GM19193 (cell line): ENCODE results near the gene FBH1.

ENCODE experiments used
- POLR2A ChIP-seq: IDR thresholded peaks from 4 replicates; pipeline ENCODE4 v1.6.1; 2011; ENCODE audit not compliant: insufficient read depth, insufficient read length; ENCODE audit errors: extremely low read depth

The FBH1 gene

DNA sequence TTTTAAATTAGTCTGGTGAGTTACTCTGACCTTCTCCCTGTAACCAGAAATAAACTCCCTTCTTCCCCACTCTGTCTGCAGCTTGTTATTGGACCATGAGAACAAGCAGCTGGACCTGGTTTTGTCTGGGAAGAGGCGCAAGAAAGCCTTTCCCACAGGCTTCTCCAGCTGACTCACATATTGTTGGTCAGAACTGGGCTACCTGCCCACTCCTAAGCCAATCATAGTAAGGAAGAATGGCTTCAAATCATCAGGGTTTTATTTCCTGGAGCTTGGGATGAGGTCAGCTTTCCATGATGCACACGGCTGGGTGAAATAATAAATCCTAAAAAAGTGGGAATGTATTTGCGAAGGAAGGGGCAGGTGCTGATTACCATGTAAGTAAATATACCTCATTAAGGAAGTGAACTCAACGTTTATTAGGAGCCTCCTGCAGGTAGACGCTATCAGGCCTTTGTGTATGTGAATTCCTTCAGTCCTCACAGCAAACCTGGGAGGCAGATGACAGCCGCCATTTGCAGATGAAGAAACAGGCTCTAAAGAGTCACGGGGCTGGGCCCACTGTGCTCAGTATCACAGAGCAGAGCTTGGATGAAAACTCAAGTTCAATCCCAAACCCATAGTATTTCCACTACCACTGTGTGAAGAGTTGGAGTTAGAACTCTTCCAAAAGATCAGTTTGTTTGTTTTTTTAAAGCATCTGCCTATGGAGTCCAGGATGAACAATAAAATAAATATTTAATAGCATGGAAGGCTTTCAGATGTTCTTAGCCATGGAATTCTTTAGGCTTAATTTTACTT is 54.5 kb downstream of the FBH1 start:
- TF ChIP-seq POLR2A = no peak

GRCh38 chr10:5945190-5945509 is 55.1 kb downstream of the FBH1 start:
- no peak for TF ChIP-seq POLR2A

GRCh38 chr10:5945561-5946418 is 55.7 kb downstream of the FBH1 start:
- no peak for TF ChIP-seq POLR2A

DNA sequence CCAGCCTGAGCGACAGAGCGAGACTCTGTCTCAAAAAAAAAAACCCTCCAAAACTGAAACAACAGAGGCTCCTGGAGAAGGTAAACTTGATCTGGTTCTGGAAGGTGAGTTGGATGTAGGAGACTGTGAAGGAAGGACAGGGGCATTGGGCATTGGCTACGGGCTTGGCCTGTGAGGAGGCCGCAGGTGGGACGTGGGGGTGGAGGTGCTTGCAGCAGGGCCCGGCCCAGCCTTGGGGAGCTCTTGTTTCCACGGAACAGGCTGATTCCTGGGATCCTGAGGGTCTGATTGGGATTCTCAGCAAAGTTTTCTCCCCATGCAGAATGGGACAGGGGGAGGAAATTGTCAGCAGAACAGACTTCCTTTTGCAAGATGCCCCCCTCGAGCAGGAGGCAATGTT is 56.7 kb downstream of the FBH1 start:
- no peak for TF ChIP-seq POLR2A

- TF ChIP-seq POLR2A = no peak
These were observed 57.6 kb downstream of the FBH1 start for GRCh38 chr10:5947471-5948207.

DNA sequence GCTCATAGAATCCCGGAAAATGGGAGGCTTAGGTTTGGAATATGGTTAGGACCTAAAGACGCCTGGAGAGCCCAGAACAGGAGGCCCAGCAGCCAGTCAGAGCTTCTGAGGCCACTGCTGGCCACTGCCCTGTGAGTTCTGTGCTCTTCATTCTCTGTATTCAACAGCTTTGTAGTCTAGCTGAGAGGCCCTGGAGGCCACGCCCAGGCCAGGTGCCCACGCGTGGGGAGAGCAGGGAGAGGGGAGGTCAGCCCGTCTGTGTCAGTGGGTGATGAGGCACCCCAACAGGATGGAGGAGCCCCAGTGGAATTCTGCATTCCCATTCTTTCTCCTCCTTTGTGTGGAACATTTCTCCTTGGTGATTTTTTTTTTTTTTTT is 58.2 kb downstream of the FBH1 start:
- TF ChIP-seq POLR2A = no peak

DNA sequence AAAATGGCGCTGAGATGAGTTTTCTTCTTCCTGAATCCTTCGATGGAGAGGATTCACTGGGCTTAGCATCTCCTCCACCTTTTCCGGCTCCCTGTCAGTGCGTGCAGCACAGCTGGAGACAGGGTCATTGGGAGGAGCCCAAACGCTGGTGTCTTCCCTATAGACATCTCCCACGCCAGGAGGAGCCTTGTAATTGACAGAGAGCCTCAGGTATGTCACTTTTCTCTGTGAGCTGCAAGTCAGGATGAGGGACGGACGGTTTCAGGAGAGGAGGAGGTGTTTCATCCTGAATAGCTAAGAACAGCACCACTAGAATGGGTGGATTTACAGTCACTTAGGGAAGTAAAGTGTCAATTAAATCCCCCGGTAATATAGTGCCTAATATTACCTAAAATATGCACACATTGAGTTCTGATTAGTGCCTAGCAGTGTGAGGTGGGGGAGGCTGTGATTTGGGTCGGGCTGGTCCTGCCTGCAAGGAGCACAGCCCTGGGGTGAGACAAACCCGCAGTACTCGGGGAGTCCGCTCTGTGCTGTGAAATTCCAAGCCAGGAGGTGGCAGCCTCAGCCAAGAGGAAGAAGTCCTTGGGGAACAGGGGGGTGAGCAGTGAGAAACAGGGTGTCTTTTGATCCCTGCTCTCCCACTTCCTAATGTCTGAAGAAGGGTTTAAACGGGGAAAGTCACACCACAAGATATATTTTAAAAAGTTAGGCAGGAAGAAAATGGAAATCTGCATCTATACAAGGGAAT is 59.1 kb downstream of the FBH1 start:
- no peak for TF ChIP-seq POLR2A

- no peak for TF ChIP-seq POLR2A
These were observed 61.2 kb downstream of the FBH1 start for GRCh38 chr10:5951167-5951711.

DNA sequence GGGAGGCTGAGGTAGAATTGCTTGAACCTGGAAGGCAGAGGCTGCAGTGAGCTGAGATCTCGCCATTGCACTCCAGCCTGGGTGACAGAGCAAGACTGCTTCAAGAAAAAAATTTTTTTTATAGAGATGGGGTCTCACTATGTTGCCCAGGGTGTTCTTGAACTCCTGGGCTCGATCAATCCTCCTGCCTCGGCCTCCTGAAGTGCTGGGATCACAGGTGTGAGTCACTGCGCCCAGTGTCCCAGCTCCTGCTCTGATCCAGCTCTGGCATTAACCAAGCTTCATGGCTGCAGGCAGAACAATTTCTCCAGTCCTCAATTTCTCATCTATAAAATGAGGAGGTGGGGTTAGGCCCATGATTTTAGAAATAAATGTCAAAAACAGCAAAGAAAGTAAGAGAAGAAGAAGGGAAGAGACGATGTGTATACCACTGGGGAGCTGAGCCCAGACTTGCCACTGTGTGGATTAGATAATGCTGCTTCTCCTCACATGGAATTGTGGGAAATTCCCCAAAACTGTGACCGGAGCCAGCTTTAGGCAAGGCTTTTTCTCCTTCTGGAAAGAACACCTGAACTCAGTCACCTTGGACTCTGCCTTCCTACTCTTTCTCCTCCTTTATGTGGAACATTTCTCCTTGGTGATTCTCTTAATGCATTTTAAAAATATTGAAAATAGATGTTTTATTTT is 61.8 kb downstream of the FBH1 start:
- no peak for TF ChIP-seq POLR2A

DNA sequence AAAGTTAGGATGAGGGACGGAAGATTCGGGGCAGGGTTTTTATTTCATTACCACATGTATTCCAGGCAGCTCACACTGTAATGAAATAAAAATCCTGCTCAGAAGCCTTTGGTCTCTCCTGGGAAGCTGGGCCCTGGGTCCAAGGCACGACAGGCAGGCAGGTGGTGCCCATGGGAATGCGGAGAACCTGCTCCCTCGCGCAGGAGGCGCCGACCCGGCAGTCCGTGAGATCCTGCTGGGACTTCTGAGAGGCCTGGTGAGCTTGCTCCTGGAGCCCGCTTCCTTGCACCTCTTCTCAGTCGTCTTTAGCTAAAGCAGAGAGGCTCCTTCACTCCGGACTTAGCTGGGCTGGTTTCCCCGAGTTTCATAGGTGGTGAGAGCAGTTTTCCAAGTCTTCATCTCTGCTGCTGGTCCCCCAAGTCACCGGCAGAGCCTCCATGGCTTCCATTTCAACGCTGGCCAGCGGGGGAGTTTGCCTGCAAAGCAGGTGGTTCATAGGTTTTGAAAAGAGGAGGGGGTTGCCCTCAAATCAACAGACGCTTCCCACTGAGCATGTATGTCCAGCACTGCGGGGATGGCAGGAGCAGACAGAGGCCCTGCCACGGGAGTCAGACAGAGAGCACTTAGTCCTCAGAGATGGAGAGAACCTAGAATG is 62.8 kb downstream of the FBH1 start:
- no peak for TF ChIP-seq POLR2A

DNA sequence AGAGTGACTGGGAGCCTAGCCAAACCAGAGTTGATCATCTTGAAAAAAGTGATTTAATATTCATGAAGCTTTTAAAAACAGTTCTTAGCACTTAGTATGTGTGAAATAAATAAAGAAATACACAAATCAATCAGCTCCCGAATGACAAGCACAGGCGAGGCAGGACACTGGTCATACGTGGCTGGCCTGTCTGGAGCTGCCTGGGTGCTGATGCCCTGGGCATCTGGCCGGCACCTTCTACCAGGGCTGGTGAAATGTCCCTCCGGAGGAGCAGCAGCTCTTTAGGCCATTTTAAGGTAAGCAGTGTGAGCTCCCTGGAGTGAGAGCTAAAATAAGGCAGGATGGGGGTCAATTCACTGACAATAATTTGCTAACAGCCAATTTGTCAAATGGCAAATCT is 63.6 kb downstream of the FBH1 start:
- no peak for TF ChIP-seq POLR2A

DNA sequence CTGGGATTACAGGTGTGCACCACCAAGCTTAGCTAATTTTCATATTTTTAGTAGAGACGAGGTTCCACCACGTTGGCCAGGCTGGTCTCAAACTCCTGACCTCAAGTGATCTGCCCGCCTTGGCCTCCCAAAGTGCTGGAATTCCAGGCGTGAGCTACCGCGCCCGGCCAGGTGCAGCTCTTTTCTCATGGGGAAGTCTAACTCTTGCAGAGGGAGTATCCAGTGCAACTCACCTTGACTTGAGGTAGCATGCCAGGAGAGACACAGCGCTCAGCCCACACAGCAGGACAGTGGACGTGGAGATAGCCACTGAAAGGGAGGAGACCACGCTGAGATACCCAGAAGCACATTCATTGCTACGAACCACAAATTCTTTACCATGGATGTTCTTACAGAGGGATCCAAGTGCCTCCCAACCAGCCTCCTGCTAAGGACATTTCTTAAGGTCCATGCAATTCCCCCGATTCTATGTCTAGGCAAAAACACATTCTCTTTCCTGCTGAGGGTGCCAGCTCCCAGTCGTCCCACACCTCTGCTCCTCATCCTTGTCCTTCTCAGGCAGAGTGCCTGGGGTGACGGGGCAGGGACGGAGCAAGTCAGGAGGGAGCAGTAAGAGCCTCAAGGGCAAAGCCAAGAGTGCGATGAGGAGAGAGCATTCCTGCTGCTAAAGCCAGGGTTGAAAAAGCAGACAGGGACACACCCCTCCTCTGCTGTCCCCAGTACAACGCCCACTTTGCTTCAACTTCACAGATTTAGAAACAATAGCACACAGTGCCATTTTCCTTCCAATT is 66.3 kb downstream of the FBH1 start:
- no peak for TF ChIP-seq POLR2A

DNA sequence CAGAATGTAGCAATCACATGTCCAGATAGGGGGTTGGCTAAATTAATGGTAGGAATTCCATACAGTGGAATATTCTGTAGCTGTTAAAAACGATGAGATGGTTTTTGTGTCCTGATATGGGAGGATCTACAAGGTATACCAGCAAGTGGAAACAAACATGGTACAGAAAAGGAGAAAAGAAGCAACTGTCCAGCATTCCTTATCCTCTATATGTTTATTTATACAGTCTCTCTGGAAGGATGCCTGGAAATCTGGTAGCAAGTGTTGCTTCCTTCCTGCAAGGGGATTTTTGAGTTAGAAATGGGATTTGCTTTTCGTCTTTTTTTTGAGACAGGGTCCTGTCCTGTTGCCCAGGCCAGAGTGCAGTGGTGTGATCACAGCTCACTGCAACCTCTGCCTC is 68.0 kb downstream of the FBH1 start:
- TF ChIP-seq POLR2A = no peak
